Mucosa of stomach (tissue), 1 donor: ENCODE data around the gene SOX6.

Source experiments
- H3K27me3 ChIP-seq: one replicate; pipeline ENCODE4 v1.7.0; 2013; ENCODE audit warnings: mild to moderate bottlenecking, low read length; ENCODE audit not compliant: control insufficient read depth, insufficient read depth
- H3K36me3 ChIP-seq: one replicate; pipeline ENCODE4 v1.7.0; 2013; ENCODE audit warnings: low read length; ENCODE audit not compliant: control insufficient read depth, insufficient read depth
- H3K4me1 ChIP-seq: one replicate; pipeline ENCODE4 v1.7.0; 2013; ENCODE audit warnings: mild to moderate bottlenecking, low read length; ENCODE audit not compliant: control insufficient read depth, insufficient read depth
- H3K4me3 ChIP-seq: one replicate; pipeline ENCODE4 v1.7.0; 2013; ENCODE audit warnings: low read length
- H3K9ac ChIP-seq: one replicate; pipeline ENCODE4 v1.7.0; 2013; ENCODE audit warnings: mild to moderate bottlenecking, low read length, moderate library complexity
- H3K9me3 ChIP-seq: one replicate; pipeline ENCODE4 v1.7.0; 2013; ENCODE audit warnings: mild to moderate bottlenecking, low read length, moderate library complexity; ENCODE audit not compliant: control insufficient read depth
- donor health status: Pancreatic carcinoma.

The SOX6 gene

GRCh38 chr11:16177688-16178087, 178.7 kb downstream of the SOX6 start:
- no peaks in the 10 kb centered on the region for H3K36me3 ChIP-seq
- no peaks in the 10 kb centered on the region for H3K4me1 ChIP-seq
- no peak overlapping the region for H3K4me3 ChIP-seq
- H3K9ac ChIP-seq = no peak overlapping the region
- H3K27me3 ChIP-seq = no peaks in the 10 kb centered on the region
- no peaks in the 10 kb centered on the region for H3K9me3 ChIP-seq

- H3K9me3 ChIP-seq = no peaks in the 10 kb centered on the region
- H3K36me3 ChIP-seq = no peaks in the 10 kb centered on the region
- no peaks in the 10 kb centered on the region for H3K27me3 ChIP-seq
- no peaks in the 10 kb centered on the region for H3K4me1 ChIP-seq
- no peak overlapping the region for H3K4me3 ChIP-seq
- no peak overlapping the region for H3K9ac ChIP-seq
Observed at GRCh38 chr11:16173798-16174197, 182.5 kb downstream of the SOX6 start.

- no peaks in the 10 kb centered on the region for H3K4me1 ChIP-seq
- no peaks in the 10 kb centered on the region for H3K27me3 ChIP-seq
- no peaks in the 10 kb centered on the region for H3K9me3 ChIP-seq
- H3K9ac ChIP-seq = no peak overlapping the region
- H3K36me3 ChIP-seq = no peaks in the 10 kb centered on the region
- no peak overlapping the region for H3K4me3 ChIP-seq
Observed at GRCh38 chr11:16171882-16172281, 184.5 kb downstream of the SOX6 start.

- Histone ChIP-seq H3K9ac (no peak overlapping the region), H3K9me3 (no peaks in the 10 kb centered on the region), H3K4me1 (no peaks in the 10 kb centered on the region), H3K27me3 (no peaks in the 10 kb centered on the region), H3K36me3 (no peaks in the 10 kb centered on the region), H3K4me3 (no peak overlapping the region)
Observed at GRCh38 chr11:16169956-16170847, 186.1 kb downstream of the SOX6 start.

GRCh38 chr11:16169541-16169940, 186.8 kb downstream of the SOX6 start:
- H3K27me3 ChIP-seq = no peaks in the 10 kb centered on the region
- H3K36me3 ChIP-seq = no peaks in the 10 kb centered on the region
- no peaks in the 10 kb centered on the region for H3K4me1 ChIP-seq
- H3K9me3 ChIP-seq = no peaks in the 10 kb centered on the region
- no peak overlapping the region for H3K9ac ChIP-seq
- no peak overlapping the region for H3K4me3 ChIP-seq

GRCh38 chr11:16167706-16168487, 188.4 kb downstream of the SOX6 start:
- H3K4me1 ChIP-seq = no peaks in the 10 kb centered on the region
- no peak overlapping the region for H3K9ac ChIP-seq
- H3K4me3 ChIP-seq = no peak overlapping the region
- no peaks in the 10 kb centered on the region for H3K36me3 ChIP-seq
- H3K9me3 ChIP-seq = no peaks in the 10 kb centered on the region
- no peaks in the 10 kb centered on the region for H3K27me3 ChIP-seq

GRCh38 chr11:16166571-16166970, 189.8 kb downstream of the SOX6 start:
- H3K9me3 ChIP-seq = no peaks in the 10 kb centered on the region
- H3K36me3 ChIP-seq = no peaks in the 10 kb centered on the region

GRCh38 chr11:16160146-16160545, 196.2 kb downstream of the SOX6 start:
- no peaks in the 10 kb centered on the region for H3K27me3 ChIP-seq
- no peak overlapping the region for H3K9ac ChIP-seq
- H3K4me1 ChIP-seq = peaks cover 11% of the 10 kb centered on the region
- no peaks in the 10 kb centered on the region for H3K36me3 ChIP-seq
- H3K9me3 ChIP-seq = no peaks in the 10 kb centered on the region
- H3K4me3 ChIP-seq = no peak overlapping the region

More at GRCh38 chr11:16166571-16166970, 189.8 kb downstream of the SOX6 start:
- H3K4me3 ChIP-seq = no peak overlapping the region
- no peaks in the 10 kb centered on the region for H3K4me1 ChIP-seq
- no peaks in the 10 kb centered on the region for H3K27me3 ChIP-seq
- H3K9ac ChIP-seq = no peak overlapping the region

- H3K4me1 ChIP-seq = peaks cover 20% of the 10 kb centered on the region
- H3K36me3 ChIP-seq = no peaks in the 10 kb centered on the region
- no peak overlapping the region for H3K9ac ChIP-seq
- no peaks in the 10 kb centered on the region for H3K9me3 ChIP-seq
- H3K4me3 ChIP-seq = no peak overlapping the region
- no peaks in the 10 kb centered on the region for H3K27me3 ChIP-seq
Observed at GRCh38 chr11:16158426-16158994, 197.8 kb downstream of the SOX6 start.

GRCh38 chr11:16157327-16157726, 199.0 kb downstream of the SOX6 start:
- H3K36me3 ChIP-seq = no peaks in the 10 kb centered on the region
- H3K27me3 ChIP-seq = no peaks in the 10 kb centered on the region
- no peaks in the 10 kb centered on the region for H3K9me3 ChIP-seq
- no peak overlapping the region for H3K9ac ChIP-seq
- peaks cover 20% of the 10 kb centered on the region for H3K4me1 ChIP-seq
- H3K4me3 ChIP-seq = no peak overlapping the region

- no peaks in the 10 kb centered on the region for H3K27me3 ChIP-seq
- no peaks in the 10 kb centered on the region for H3K9me3 ChIP-seq
- peaks cover 20% of the 10 kb centered on the region for H3K4me1 ChIP-seq
- H3K9ac ChIP-seq = no peak overlapping the region
- H3K36me3 ChIP-seq = no peaks in the 10 kb centered on the region
- H3K4me3 ChIP-seq = no peak overlapping the region
Observed at GRCh38 chr11:16155448-16155847, 200.9 kb downstream of the SOX6 start.
